HepG2 (cell line): ENCODE measurements around the gene ISLR.

ENCODE experiments used
- ARNT ChIP-seq: fragments of 450-650 bp; IDR thresholded peaks from 2 replicates; pipeline ENCODE4 v1.6.1; 2017
- EP300 ChIP-seq, 3 experiments: sonication (generic) in 1 of 3; formaldehyde crosslinking in 1 of 3; IDR thresholded peaks; 2 replicates each; pipeline versions ENCODE4 v1.5.1 to v1.6.1; 2011 to 2020; ENCODE audit warnings: low read depth in 2 of 3, low read length in 2 of 3, borderline replicate concordance in 1 of 3, improper control_type of control experiment in 1 of 3, mild to moderate bottlenecking in 1 of 3, missing genetic modification reagents in 1 of 3, moderate library complexity in 1 of 3
- EZH2 ChIP-seq: conservative IDR thresholded peaks from 2 replicates; pipeline ENCODE4 v1.6.1; 2012; ENCODE audit warnings: mild to moderate bottlenecking, low read depth, low read length, moderate library complexity
- FOSL1 ChIP-seq: sonication (generic); formaldehyde crosslinking; IDR thresholded peaks from 2 replicates; pipeline ENCODE4 v1.9.0; 2021; ENCODE audit warnings: missing genetic modification reagents, borderline replicate concordance
- SRSF9 ChIP-seq: fragments of 200-400 bp; formaldehyde crosslinking; IDR thresholded peaks from 2 replicates; pipeline ENCODE4 v1.6.1; 2018; ENCODE audit warnings: borderline replicate concordance, mild to moderate bottlenecking, low read depth, low read length; ENCODE audit not compliant: insufficient read depth, poor library complexity, severe bottlenecking
- ZNF605 ChIP-seq: sonication (generic); formaldehyde crosslinking; IDR thresholded peaks from 2 replicates; pipeline ENCODE4 v1.8.0; 2022; ENCODE audit warnings: mild to moderate bottlenecking, missing genetic modification reagents
- TF ChIP-seq, protein P1 (sequence below): sonication (generic); formaldehyde crosslinking; IDR thresholded peaks from 2 replicates; pipeline ENCODE4 v1.5.0; 2020; ENCODE audit warnings: mild to moderate bottlenecking, missing genetic modification reagents, moderate library complexity
- TF ChIP-seq, protein P2 (sequence below): sonication (generic); formaldehyde crosslinking; IDR thresholded peaks from 2 replicates; pipeline ENCODE4 v1.4.0; 2020; ENCODE audit warnings: mild to moderate bottlenecking, missing genetic modification reagents
- TF ChIP-seq, protein P3 (sequence below): sonication (generic); formaldehyde crosslinking; IDR thresholded peaks from 2 replicates; pipeline ENCODE4 v1.4.0; 2020; ENCODE audit warnings: missing genetic modification reagents

- TF ChIP-seq, protein P1, sequence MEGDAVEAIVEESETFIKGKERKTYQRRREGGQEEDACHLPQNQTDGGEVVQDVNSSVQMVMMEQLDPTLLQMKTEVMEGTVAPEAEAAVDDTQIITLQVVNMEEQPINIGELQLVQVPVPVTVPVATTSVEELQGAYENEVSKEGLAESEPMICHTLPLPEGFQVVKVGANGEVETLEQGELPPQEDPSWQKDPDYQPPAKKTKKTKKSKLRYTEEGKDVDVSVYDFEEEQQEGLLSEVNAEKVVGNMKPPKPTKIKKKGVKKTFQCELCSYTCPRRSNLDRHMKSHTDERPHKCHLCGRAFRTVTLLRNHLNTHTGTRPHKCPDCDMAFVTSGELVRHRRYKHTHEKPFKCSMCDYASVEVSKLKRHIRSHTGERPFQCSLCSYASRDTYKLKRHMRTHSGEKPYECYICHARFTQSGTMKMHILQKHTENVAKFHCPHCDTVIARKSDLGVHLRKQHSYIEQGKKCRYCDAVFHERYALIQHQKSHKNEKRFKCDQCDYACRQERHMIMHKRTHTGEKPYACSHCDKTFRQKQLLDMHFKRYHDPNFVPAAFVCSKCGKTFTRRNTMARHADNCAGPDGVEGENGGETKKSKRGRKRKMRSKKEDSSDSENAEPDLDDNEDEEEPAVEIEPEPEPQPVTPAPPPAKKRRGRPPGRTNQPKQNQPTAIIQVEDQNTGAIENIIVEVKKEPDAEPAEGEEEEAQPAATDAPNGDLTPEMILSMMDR: no peak
- TF ChIP-seq, protein P2, sequence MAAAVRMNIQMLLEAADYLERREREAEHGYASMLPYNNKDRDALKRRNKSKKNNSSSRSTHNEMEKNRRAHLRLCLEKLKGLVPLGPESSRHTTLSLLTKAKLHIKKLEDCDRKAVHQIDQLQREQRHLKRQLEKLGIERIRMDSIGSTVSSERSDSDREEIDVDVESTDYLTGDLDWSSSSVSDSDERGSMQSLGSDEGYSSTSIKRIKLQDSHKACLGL (CRISPR knock-in tag): no peak
- no peak for TF ChIP-seq FOSL1
- no peak for TF ChIP-seq EP300 (IDR thresholded peaks at IDR 0.05; ENCODE audit: low read depth in 2 of 2, low read length in 2 of 2)
- no peak for TF ChIP-seq EP300 (CRISPR knock-in tag; IDR thresholded peaks at IDR 0.05; ENCODE audit: borderline replicate concordance)
- no peak for TF ChIP-seq EZH2
- no peak for TF ChIP-seq ZNF605 (CRISPR knock-in tag)
- TF ChIP-seq, protein P3, sequence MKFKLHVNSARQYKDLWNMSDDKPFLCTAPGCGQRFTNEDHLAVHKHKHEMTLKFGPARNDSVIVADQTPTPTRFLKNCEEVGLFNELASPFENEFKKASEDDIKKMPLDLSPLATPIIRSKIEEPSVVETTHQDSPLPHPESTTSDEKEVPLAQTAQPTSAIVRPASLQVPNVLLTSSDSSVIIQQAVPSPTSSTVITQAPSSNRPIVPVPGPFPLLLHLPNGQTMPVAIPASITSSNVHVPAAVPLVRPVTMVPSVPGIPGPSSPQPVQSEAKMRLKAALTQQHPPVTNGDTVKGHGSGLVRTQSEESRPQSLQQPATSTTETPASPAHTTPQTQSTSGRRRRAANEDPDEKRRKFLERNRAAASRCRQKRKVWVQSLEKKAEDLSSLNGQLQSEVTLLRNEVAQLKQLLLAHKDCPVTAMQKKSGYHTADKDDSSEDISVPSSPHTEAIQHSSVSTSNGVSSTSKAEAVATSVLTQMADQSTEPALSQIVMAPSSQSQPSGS (CRISPR knock-in tag): no peak
- no peak for TF ChIP-seq SRSF9
- TF ChIP-seq ARNT: no peak
Observed at GRCh38 chr15:74210729-74211128, 37.2 kb downstream of the ISLR start.
